Lower leg skin (tissue), 3 donors: ENCODE measurements around the gene LAMP1.

ENCODE experiments used
- CTCF ChIP-seq, 3 donors: fragments of 450-650 bp; IDR thresholded peaks; one replicate each; pipeline ENCODE4 v1.5.1; 2016; ENCODE audit warnings: antibody characterized with exemption in 3 of 3, mild to moderate bottlenecking in 3 of 3, moderate library complexity in 2 of 3
- POLR2A ChIP-seq, 2 donors: fragments of 450-650 bp; IDR thresholded peaks; one replicate each; pipeline ENCODE4 v1.6.1; 2016 to 2017; ENCODE audit warnings: antibody characterized with exemption in 2 of 2, mild to moderate bottlenecking in 1 of 2, moderate library complexity in 1 of 2

- TF ChIP-seq CTCF (IDR thresholded peaks at IDR 0.05) (no peak), POLR2A (IDR thresholded peaks at IDR 0.05) (no peak)
Measured at GRCh38 chr13:113307491-113307890, 10.5 kb downstream of the LAMP1 start.
